ENCODE data around the gene WDR37. TPM values are rescaled to one million over a fixed set of nuclear protein-coding genes. Genes with fewer than 3 reads are reported as not detected.

WDR37 gene
- total RNA-seq, 4 donors from 2014 or later: 11.4 to 30.3 (median 17.4) TPM

DNA sequence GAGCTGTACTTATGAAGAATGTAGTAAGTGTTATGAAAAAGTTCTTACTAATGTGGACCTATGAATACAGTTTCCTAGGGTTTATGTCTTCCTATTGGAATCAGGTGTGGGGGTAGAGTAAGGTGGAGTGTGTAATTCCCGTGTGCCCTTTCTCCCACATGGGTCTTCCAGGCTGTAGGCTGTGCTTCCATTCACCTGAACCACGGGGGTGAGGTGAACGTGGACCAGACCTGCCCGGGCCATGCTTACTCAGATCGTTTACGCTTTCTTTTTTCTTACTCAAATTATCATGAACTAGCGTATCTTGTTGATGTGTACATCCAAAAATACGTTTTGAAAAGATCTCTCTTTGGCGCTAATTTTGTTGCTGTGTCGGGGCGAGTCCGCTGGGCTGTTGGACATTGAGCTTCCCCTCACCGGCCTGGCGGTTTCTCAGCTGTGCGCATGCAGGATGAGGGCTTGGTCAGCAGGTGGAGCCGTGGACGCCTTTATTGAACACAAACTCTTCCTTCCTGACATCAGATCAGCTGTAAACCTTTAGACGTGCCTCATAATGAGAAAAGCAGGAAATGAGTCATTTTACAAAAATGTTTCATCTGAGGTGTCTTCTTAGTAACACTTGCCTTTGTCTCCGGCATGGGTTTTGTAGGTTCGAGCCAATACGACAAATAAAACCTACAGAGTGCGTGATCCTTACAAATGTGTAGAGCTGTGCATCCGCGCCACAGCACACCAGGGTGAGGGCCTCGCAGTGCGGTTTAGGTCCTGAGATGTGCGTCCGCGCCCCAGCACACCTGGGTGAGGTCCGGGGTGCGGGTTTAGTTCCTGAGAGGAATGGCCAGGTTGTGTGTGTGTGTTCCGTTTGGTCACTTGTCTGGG is 53.8 kb downstream of the WDR37 start:
- TF ChIP-seq CTCF (IDR thresholded peaks at IDR 0.05): no peak
- DNase-seq (ENCODE audit: low spot score) (no peak), ATAC-seq (ENCODE audit: low FRiP score) (peak; percentile 55)

- ATAC-seq (ENCODE audit: low FRiP score) (no peak), DNase-seq (ENCODE audit: low spot score) (no peak)
- TF ChIP-seq CTCF (IDR thresholded peaks at IDR 0.05): no peak
Observed at GRCh38 chr10:1110674-1111119, 54.5 kb downstream of the WDR37 start.

DNA sequence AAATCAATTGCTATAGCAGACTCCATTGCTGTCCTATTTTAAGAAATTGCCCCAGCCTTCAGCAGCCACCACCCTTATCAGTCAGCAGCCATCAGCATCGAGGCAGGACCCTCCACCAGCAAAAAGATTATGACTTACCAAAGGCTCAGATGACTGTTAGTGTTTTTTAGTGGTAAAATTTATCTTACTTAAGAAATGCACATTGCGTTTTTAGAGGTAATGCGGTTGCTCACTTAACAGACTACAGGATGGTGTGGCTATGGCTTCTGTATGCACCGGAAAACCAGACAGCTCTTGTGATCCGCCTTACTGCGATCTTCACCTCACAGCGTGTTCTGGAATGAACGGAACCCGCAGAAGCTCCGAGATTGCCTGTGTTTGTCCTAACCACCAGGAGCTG is 58.1 kb downstream of the WDR37 start:
- ATAC-seq (ENCODE audit: low FRiP score) (no peak), DNase-seq (ENCODE audit: low spot score) (no peak)
- no peak for TF ChIP-seq CTCF (IDR thresholded peaks at IDR 0.05)

DNA sequence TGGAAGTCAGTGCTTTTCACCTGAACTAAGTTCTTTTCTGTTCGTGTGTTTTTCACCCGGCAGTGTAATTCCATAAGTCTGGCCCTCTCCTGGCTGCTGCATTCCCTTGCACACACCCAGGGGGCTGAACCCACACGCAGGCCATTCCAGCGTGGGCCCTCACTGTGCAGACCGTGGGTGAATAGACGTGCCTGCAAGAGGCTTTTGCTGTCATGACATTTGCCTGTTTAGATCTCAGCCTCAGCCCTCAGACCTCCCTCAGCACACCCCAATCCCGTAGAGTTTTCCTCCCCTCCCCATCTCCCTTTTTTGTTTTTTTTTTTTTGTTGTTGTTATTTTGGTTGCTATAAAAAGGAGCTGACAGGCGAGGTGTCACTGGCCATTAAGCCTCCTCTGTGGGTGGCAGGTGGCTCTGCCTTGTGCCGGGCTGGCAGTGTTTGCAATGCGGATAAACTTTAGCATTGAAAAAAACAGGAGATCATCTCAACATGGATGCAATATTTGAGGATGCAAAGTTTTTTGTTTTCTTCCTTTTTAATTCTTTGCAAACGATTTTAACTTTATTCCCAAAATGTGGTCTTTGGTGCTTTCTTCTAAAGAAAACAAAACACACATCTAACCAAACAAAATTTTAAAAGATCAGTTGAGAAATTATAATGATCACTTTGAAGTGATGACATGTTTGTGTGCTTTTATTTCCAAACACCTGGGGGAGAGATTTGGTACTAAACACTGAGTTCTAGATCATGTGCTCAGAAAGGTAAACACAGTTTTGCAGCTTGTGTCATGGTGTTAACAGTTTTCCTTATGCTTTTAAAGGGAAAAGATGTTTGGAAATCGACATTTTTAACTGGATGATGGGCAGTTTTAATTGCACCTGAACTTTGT is 58.8 kb downstream of the WDR37 start:
- no peak for ATAC-seq (ENCODE audit: low FRiP score)

DNA sequence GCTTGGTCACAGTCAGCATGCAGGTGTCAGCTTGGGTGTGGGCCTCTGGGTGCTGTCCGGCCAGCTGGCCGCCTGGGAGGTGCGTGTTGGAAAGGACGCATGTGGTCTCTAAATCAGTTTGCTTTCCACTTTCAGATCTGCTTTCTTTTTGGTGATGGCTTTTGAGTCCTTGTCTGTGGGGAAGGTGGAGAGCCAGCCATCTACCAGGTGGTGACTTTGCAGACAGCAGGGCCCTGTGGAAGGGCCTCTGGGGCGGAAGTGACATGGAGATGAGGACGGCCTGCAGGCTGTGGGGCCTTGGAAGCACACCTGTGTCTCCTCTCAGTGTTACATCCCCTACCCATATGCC is 59.4 kb downstream of the WDR37 start:
- DNase-seq (ENCODE audit: low spot score) (no peak), ATAC-seq (ENCODE audit: low FRiP score) (no peak)
- TF ChIP-seq CTCF (IDR thresholded peaks at IDR 0.05): no peak

More for the DNA sequence above, 58.8 kb downstream of the WDR37 start:
- no peak for DNase-seq (ENCODE audit: low spot score)
- no peak for TF ChIP-seq CTCF (IDR thresholded peaks at IDR 0.05)

- no peak for DNase-seq (ENCODE audit: low spot score)
- no peak for ATAC-seq (ENCODE audit: low FRiP score)
- TF ChIP-seq CTCF (IDR thresholded peaks at IDR 0.05): no peak
Observed at GRCh38 chr10:1116051-1116450, 59.9 kb downstream of the WDR37 start.
